K562 (cell line): Measurements from ENCODE around the gene INTS13. TPM values are rescaled to one million over a fixed set of nuclear protein-coding genes. Genes with fewer than 3 reads are reported as not detected.
A peak's percentile ranks its signal among the peaks of the same experiment; 100 is the strongest.

ENCODE experiments used
- ATAC-seq: fragments of 200-7000 bp; cut with Tn5 transposase; 3 replicates; pipeline ENCODE4 v1.9.1; 2020; ENCODE audit warnings: moderate library complexity
- BruUV-seq: library from RNA; stranded (reverse); fragments of 400-500 nt; replicated peaks from 2 replicates; lab custom pipeline; 2021; lab: Mats Ljungman, UMichigan
- CTCF ChIA-PET: fragments of 300-600 bp; formaldehyde crosslinking; extraction: SDS; loops from one replicate; lab custom pipeline; 2021; ENCODE audit warnings: low intra/inter-chr PET ratio; lab: Yijun Ruan, JAX
- POLR2A ChIA-PET: fragments of 300-600, 350-650 bp; sonication (Branson Sonifier 250); formaldehyde crosslinking; extraction: SDS; loops from one replicate; lab custom pipeline; 2021; ENCODE audit warnings: antibody characterized with exemption, inconsistent platforms; lab: Yijun Ruan, JAX
- DNase-seq, 4 experiments: peaks; one replicate each; pipeline versions ENCODE4 v3.0.0 to v3.0.0-alpha.2; 2011 to 2018; ENCODE audit warnings: low spot score in 3 of 4, mixed read lengths in 3 of 4; ENCODE audit errors: extremely low read depth in 1 of 4
- FAIRE-seq: peaks from 2 replicates; lab custom pipeline; 2011; peaks lifted over from hg19 to GRCh38; lab: Jason Lieb, UNC
- H2AFZ ChIP-seq: 2 replicates; pipeline ENCODE4 v1.6.0; 2011; ENCODE audit warnings: low read depth, low read length, control low read depth, inconsistent platforms
- H3K27ac ChIP-seq: fragments of 200-600 bp; 3 replicates; pipeline ENCODE4 v1.8.0; 2011; ENCODE audit warnings: low read depth, mild to moderate bottlenecking, control low read depth, inconsistent platforms, low read length, moderate library complexity, mixed read lengths; ENCODE audit errors: extremely low read depth
- H3K27me3 ChIP-seq, 2 experiments: fragments of 300-600 bp in 1 of 2; 2 replicates in 1 of 2; 3 replicates in 1 of 2; pipeline versions ENCODE4 v1.6.0 to v1.8.0; 2011; ENCODE audit warnings: inconsistent platforms in 2 of 2, low read length in 2 of 2, mild to moderate bottlenecking in 1 of 2, mixed read lengths in 1 of 2, moderate library complexity in 1 of 2; ENCODE audit not compliant: control insufficient read depth in 2 of 2, insufficient read depth in 2 of 2
- H3K36me3 ChIP-seq: fragments of 300-600 bp; 3 replicates; pipeline ENCODE4 v1.8.0; 2011; ENCODE audit warnings: mild to moderate bottlenecking, low read length, inconsistent platforms; ENCODE audit not compliant: control insufficient read depth, insufficient read depth
- H3K4me1 ChIP-seq, 2 experiments: fragments of 200-600 bp in 1 of 2; replicated peaks in 1 of 2; 2 replicates in 1 of 2; 3 replicates in 1 of 2; pipeline versions ENCODE4 v1.5.1 to v1.8.0; 2011; ENCODE audit warnings: inconsistent platforms in 2 of 2, low read length in 2 of 2, mild to moderate bottlenecking in 1 of 2, mixed read lengths in 1 of 2, moderate library complexity in 1 of 2; ENCODE audit not compliant: control insufficient read depth in 2 of 2, insufficient read depth in 2 of 2
- H3K4me2 ChIP-seq: 2 replicates; pipeline ENCODE4 v1.6.1; 2011; ENCODE audit warnings: low read length, control low read depth, inconsistent platforms, mixed read lengths; ENCODE audit not compliant: insufficient read depth
- H3K4me3 ChIP-seq: fragments of 200-600 bp; sonication (generic), shearing (Covaris generic); 2 replicates; pipeline ENCODE4 v1.5.1; 2016; ENCODE audit warnings: control low read depth, inconsistent platforms
- H3K79me2 ChIP-seq: fragments of 200-600 bp; 3 replicates; pipeline ENCODE4 v1.8.0; 2011; ENCODE audit warnings: low read length, inconsistent platforms; ENCODE audit not compliant: control insufficient read depth, insufficient read depth
- H3K9ac ChIP-seq, 2 experiments: 2 replicates each; pipeline versions ENCODE4 v1.6.0 to v1.6.1; 2011; ENCODE audit warnings: low read depth in 2 of 2, low read length in 2 of 2, control low read depth in 1 of 2, inconsistent platforms in 1 of 2, mild to moderate bottlenecking in 1 of 2, mixed read lengths in 1 of 2; ENCODE audit not compliant: insufficient read depth in 1 of 2
- H3K9me1 ChIP-seq: one replicate; pipeline ENCODE4 v1.6.0; 2011; ENCODE audit warnings: inconsistent platforms, mild to moderate bottlenecking, low read length, moderate library complexity; ENCODE audit not compliant: control insufficient read depth, insufficient read depth
- H3K9me3 ChIP-seq: replicated peaks from 2 replicates; pipeline ENCODE4 v1.5.1; 2011; ENCODE audit warnings: low read depth, low read length, inconsistent platforms; ENCODE audit not compliant: control insufficient read depth, insufficient read depth
- H4K20me1 ChIP-seq: replicated peaks from 2 replicates; pipeline ENCODE4 v1.6.1; 2011; ENCODE audit warnings: low read length, inconsistent platforms, mixed read lengths; ENCODE audit not compliant: control insufficient read depth, insufficient read depth
- CEBPB ChIP-seq: fragments of 450-650 bp; IDR thresholded peaks from 2 replicates; pipeline ENCODE4 v1.6.1; 2016; ENCODE audit warnings: missing genetic modification characterization, missing compliant biosample characterization
- CEBPG ChIP-seq, 3 experiments: fragments of 200-800 bp in 1 of 3; sonication (Bioruptor generic) in 1 of 3; sonication (generic) in 1 of 3; formaldehyde crosslinking in 1 of 3; IDR thresholded peaks in 2 of 3; conservative IDR thresholded peaks in 1 of 3; 2 replicates each; pipeline versions ENCODE4 v1.6.1 to v1.8.0; 2016 to 2022; ENCODE audit warnings: missing compliant biosample characterization in 2 of 3, missing genetic modification characterization in 2 of 3, mild to moderate bottlenecking in 1 of 3, missing genetic modification reagents in 1 of 3
- CREB1 ChIP-seq, 2 experiments: sonication (generic) in 1 of 2; formaldehyde crosslinking in 1 of 2; IDR thresholded peaks; 2 replicates each; pipeline versions ENCODE4 v1.6.1 to v1.8.0; 2012 to 2022; ENCODE audit warnings: inconsistent platforms in 1 of 2, mild to moderate bottlenecking in 1 of 2, missing genetic modification reagents in 1 of 2, moderate library complexity in 1 of 2
- E2F8 ChIP-seq: fragments of 450-650 bp; IDR thresholded peaks from 2 replicates; pipeline ENCODE4 v1.7.1; 2018; ENCODE audit warnings: mild to moderate bottlenecking, low read depth; ENCODE audit not compliant: partially characterized antibody
- HNRNPK ChIP-seq: fragments of 200-400 bp; formaldehyde crosslinking; IDR thresholded peaks from one replicate; pipeline ENCODE4 v1.6.1; 2018; ENCODE audit warnings: mild to moderate bottlenecking, low read depth, low read length; ENCODE audit not compliant: poor library complexity, severe bottlenecking
- ILK ChIP-seq: fragments of 450-650 bp; IDR thresholded peaks from 2 replicates; pipeline ENCODE4 v1.6.1; 2016; ENCODE audit warnings: missing genetic modification characterization, low read depth, mild to moderate bottlenecking, missing compliant biosample characterization, moderate library complexity, borderline replicate concordance
- L3MBTL2 ChIP-seq: fragments of 450-650 bp; IDR thresholded peaks from 2 replicates; pipeline ENCODE4 v1.6.1; 2016; ENCODE audit warnings: mild to moderate bottlenecking, moderate library complexity
- POLR3G ChIP-seq: IDR thresholded peaks from 2 replicates; pipeline ENCODE4 v1.6.1; 2011; ENCODE audit not compliant: insufficient read length, insufficient replicate concordance; ENCODE audit errors: extremely low read depth
- SLC30A9 ChIP-seq: fragments of 250-450 bp; sonication (Bioruptor Pico); IDR thresholded peaks from 2 replicates; pipeline ENCODE4 v1.8.0; 2022; ENCODE audit warnings: mild to moderate bottlenecking, moderate library complexity
- SUPT5H ChIP-seq: fragments of 450-650 bp; IDR thresholded peaks from 2 replicates; pipeline ENCODE4 v1.6.1; 2016
- TRIM24 ChIP-seq, 2 experiments: fragments of 450-650 bp; IDR thresholded peaks; 2 replicates each; pipeline ENCODE4 v1.6.1; 2016
- WGBS: fragments of 100-300 bp; shearing (Covaris generic); methylation state at CpG from one replicate; pipeline ENCODE4 v1.1.6; 2016; ENCODE audit warnings: low coverage, mixed read lengths; ENCODE audit not compliant: insufficient coverage; ENCODE audit errors: missing lambda C conversion rate; 5-methylcytosine and 5-hydroxymethylcytosine counted together
- in situ Hi-C: fragments of 300-500 bp; cut with MboI; formaldehyde crosslinking; loops from 4 replicates; pipeline ENCODE4 v1.15.0; 2018; ENCODE audit warnings: inconsistent platforms, mixed read lengths
- intact Hi-C: fragments of 100-400 bp; cut with micrococcal nuclease; formaldehyde crosslinking; loops from 2 replicates; pipeline ENCODE4 v1.14.2; 2022
- polyA plus RNA-seq, 8 experiments: library from polyadenylated mRNA; depleted of rRNA in 4 of 8; stranded (reverse) in 5 of 8; unstranded in 3 of 8; fragments of >200 nt; fragmentation: Nextera tagmentation in 2 of 8; fragmentation: Illumina TruSeq in 1 of 8; extraction: Ambion mirVana in 2 of 8; extraction: Trizol in 1 of 8; gene quantifications; 2 replicates each; pipeline versions ENCODE4 v1.2.1 to v1.2.3, GENCODE V29; 2011 to 2014; ENCODE audit warnings: inconsistent platforms in 1 of 8, missing spikeins in 1 of 8
- total RNA-seq, 7 experiments: library from RNA; depleted of rRNA in 6 of 7; stranded (reverse); fragments of >200 nt in 6 of 7; fragmentation: Illumina TruSeq in 2 of 7; extraction: Trizol in 2 of 7; gene quantifications; 2 replicates each; pipeline versions ENCODE4 v1.2.1 to v1.2.3, GENCODE V29; 2011 to 2021; ENCODE audit warnings: low replicate concordance in 1 of 7

Gene INTS13
- total and polyA plus RNA-seq, 9 of the 15 experiments (the other 6 are each of a cell fraction or from before 2014, with no cell fraction given) = 48.3 to 91.8 (median 78.1) TPM

GRCh38 chr12:26966842-26967241, 29.1 kb upstream of the INTS13 start:
- ATAC-seq (peak; percentile 22; the same call in 1 of the 3 replicates), FAIRE-seq (no peak)
- ChIA-PET POLR2A (no interaction called here), CTCF (no interaction called here)
- Histone ChIP-seq H3K9me3 (no peaks in the 10 kb centered on the region), H2AFZ (no peak overlapping the region), H3K4me1 (no peaks in the 10 kb centered on the region), H3K4me2 (no peak overlapping the region), H3K9ac (no peak overlapping the region), H4K20me1 (no peaks in the 10 kb centered on the region), H3K36me3 (peaks cover 28% of the 10 kb centered on the region), H3K4me3 (no peak overlapping the region), H3K27me3 (no peaks in the 10 kb centered on the region)
- intact Hi-C loops (no loop called here), in situ Hi-C loops (no loop called here)
- no TSS peak for BruUV-seq
- 71% methylated on average over 3 of the region's 3 CpGs for WGBS
- TF ChIP-seq ILK (tag) = no peak
- no peak for TF ChIP-seq SLC30A9 (CRISPR knock-in tag)
- no peak for TF ChIP-seq L3MBTL2
- peak; percentile 17 for TF ChIP-seq E2F8
- no peak for TF ChIP-seq HNRNPK
- peak; percentile 79 for TF ChIP-seq CEBPB (tag)
- no peak for TF ChIP-seq CREB1 (IDR thresholded peaks at IDR 0.05)
- no peak for TF ChIP-seq CREB1 (CRISPR knock-in tag; IDR thresholded peaks at IDR 0.05)
- peak; percentile 22 to 67; a peak in 2 of 4 replicates for TF ChIP-seq TRIM24 (IDR thresholded peaks at IDR 0.05)
- no peak for TF ChIP-seq POLR3G
- no peak for TF ChIP-seq CEBPG (CRISPR knock-in tag; IDR thresholded peaks at IDR 0.05)
- TF ChIP-seq CEBPG (tag; conservative IDR thresholded peaks at IDR 0.05 in 1 of 2, IDR thresholded peaks at IDR 0.05 in 1 of 2) = 0 out of 4 replicates have a peak, but pooled peaks of 1 of the 2 experiments have one; percentile 11
- TF ChIP-seq SUPT5H = no peak
- TF ChIP-seq, all 486 proteins: peak for 4
- Histone ChIP-seq H3K27ac (no peak overlapping the region), H3K79me2 (no peaks in the 10 kb centered on the region), H3K9me1 (no peaks in the 10 kb centered on the region)
- no peak for DNase-seq
